GM20431 (cell line): Measurements from ENCODE around the gene GBE1.

ENCODE experiments used
- in situ Hi-C: fragments of 300-500 bp; cut with MseI, MboI; formaldehyde crosslinking; loops from one replicate; pipeline ENCODE4 v1.15.0; 2020; ENCODE audit warnings: low sequenced_read_pairs; ENCODE audit not compliant: unreplicated experiment

The GBE1 gene

DNA sequence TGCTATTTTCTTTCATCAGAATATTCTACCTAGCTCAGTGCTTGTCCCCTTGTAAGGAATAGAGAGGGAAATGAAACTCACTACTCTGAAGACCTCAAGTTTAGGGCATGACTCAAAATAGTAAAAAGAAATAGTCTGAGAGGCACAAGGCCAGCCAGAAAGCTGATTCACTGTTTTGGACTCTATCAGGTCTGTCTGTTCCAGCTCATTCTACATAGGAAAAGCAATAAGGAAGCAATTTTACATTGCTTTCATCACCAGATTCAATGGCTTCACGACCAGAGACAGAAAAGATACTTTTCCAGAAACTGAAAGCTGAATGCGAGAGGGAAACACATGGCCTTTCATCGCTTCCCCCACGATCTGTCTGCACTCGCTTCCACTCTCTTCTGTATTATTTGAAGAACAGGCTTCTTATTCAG is 276.0 kb downstream of the GBE1 start:
- in situ Hi-C loops: no loop called here

DNA sequence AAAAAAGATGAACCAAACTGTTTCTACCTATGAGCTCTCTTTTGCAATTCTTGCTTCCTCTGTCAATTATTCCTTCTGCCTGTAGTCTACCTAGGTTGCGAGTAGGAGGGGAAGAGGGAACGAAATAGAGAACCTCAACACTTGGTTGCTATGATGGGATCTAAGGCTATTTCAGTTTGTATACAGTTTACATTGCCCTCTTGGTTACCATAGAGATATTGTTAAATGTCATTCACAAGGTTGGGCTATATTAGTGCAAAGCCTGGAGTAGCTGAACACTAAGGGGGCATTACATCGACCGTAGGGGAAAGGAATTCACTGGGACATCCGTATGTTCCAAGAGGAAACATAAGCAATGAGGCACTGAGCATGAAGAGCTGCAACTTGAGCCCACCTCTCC is 276.9 kb downstream of the GBE1 start:
- in situ Hi-C loops: no loop called here

DNA sequence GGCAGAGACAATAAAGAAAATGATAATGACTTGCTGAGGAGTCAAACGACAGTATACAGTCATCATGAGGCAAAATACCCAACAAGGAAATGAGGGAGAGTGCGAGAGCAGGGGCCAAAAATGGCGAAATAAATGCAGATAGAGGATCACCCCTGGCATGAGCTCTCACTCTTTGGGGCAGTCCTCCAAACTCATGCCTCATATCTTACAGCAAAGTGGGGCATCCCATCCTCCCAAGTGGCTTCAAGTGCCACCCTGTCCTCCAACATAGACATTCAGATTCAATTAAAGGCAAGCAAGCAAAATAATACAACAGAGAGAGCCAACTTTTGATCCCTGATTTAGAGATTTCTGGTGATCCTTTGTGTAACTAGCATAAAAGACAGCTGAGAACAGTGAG is 278.4 kb downstream of the GBE1 start:
- in situ Hi-C loops: no loop called here

DNA sequence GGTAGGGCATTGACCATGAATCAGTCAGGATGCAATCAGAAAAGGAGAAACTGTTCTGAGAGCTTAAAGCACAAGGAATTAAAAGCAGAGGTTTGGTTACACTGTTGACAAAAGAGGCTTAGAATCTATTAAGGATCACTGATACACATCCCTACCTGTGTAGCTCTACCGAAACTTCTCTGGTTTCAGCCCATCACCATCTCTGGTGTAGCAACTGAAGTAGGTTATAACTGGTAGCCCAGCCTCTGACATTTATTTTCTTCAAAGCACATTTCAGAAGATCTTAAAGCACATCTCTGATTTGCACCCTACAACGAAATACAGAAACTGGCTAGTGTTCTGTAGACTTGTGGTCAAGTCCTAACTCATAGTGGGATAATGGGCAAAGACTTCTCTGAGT is 283.7 kb downstream of the GBE1 start:
- in situ Hi-C loops: no loop called here

DNA sequence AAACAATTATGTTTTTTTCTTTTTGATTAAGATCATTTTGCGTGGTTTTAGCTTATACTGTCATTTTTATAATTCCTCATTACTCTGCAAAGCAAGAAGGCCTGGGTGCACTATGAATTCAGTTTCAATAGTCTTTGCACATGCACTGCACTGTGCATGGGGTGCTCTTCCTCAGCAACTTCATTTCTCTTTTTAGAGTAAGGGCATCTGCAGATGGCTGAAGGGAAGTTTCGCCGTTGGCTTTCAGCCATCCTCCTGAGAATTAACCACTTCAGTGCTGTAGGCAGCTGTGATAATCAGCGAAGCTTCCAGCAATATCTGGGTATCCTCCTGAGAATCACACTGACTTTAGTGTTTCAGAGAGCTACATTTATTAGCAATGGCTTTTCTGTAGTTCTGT is 284.8 kb downstream of the GBE1 start:
- in situ Hi-C loops: no loop called here

DNA sequence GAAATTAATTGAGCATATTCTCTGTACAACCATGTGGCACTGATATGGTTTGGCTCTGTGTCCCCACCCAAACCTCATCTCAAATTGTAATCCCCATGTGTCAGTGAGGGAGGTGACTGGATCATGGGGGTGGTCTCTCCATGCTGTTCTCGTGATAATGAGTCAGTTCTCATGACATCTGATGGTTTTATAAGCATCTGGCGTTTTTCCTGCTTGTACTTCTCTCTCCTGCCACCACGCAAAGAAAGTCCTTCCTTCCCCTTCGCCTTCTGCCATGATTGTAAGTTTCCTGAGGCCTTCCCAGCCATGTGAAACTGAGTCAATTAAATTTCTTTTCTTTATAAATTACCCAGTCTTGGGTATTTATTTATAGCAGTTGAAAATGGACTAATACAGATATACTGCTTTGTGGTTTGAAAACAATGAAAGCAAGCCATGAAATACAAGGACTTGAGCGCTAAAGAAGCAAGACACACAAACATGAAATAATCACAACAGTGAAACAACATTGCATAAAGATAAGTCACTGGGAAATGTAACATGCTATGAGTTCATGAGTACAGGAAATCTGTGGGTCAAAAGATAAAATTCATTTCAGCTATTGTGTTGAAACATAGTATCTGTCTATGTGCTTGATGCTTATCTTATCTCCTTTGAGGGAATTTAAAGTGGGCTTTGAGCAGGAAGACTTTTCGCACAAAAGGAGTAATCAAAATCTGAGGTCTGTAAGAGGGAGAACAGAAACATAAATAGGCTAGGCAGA is 288.7 kb downstream of the GBE1 start:
- in situ Hi-C loops: no loop called here

DNA sequence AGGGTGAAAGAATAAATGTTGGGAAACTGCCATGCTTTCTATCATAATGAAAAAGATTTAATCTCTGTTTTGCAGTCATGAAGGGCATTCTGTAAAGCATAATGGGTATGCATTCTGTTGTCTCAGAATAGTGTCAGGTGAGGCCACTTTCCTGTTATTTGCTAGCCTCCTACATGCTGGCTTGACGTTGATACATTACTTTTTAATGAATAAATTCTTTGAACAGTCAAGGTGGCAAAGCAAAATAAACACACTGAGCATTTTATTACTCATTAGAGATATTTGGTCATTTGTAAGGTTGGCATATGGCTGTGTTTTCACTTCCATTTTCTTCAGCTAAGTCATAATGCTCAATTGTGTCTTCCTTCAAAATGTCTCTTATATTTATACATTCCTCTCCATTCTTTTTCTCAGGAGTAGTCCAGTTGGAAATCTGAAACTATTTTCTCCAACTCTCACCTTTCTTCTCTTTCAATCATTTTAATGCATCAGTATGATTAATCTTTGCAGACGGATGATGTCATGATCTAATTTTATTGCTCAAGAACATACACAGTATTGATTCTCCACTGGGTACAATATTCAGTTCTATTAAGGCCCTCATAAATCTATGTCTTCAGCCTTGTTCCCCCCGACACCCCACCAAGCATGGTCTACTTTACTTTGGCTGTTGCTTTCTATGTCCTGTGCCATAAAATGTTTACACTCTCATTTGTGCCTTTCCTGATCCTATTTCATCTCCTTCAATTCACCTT is 290.7 kb downstream of the GBE1 start:
- in situ Hi-C loops: no loop called here

DNA sequence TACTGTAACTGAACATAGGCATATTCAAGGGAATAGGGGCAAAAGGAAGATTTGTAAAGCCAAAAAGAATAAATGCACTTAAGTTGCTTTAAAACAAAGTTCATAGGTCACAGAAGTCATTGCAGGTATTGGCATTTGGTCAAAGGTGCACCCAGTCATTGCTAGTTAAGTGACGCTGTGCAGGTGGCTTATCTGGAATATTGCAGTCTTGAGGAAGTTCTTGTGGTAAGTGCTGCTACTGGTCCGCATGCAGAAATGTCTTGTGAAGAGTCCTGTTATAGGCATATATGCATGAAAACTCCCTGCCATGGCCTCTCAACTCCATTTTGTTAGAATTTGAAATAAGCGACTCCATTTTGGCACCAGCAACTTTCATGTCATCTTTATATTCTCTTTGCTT is 293.1 kb downstream of the GBE1 start:
- in situ Hi-C loops: no loop called here

DNA sequence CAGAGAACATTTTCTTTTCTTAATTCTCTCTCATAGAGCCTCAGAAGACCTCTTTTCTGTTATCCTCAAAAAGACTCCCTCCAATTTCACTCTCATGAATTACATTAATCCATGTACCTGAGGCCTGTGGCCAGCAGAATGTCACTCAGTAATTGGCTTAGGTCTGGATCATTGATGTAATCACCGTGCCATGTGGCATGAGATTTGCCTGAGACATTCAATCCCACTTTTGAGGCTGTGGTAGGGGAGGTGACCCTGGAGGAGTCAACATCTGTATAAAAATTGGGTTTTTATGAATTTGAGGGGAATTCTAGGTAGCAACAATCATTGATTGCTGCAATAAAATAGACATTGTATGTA is 295.3 kb downstream of the GBE1 start:
- in situ Hi-C loops: no loop called here

DNA sequence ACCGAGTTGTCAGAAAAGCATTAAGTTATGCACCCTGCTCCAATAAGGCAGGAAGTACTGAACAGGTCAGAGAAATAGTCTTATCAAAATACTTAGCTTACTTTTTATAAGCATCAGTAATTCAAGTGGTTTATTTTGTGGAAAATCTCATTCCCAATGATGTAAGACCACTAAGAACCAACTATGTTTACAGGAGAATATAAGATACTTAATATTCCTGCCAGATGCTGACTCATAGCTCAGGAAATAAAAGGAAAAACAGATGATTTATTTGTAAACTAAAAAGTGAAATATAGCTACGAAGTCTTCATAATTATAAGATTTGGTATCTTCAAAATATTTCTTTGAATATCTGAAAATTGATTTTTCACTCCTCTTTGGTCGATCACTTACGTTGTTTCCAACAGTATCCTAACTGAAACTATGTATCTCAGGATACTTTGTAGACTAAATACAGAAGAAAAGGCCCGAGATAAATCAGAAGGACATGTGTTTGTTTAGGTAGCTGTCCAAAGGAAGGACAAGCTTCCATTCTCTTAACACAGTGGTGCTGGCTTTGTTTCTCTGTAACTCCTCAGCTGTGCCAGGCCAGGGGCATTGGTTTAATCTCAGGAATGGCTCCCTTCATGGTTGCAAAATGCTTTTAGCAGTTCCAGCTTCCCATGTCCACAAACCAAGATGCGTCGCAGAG is 295.8 kb downstream of the GBE1 start:
- in situ Hi-C loops: no loop called here

DNA sequence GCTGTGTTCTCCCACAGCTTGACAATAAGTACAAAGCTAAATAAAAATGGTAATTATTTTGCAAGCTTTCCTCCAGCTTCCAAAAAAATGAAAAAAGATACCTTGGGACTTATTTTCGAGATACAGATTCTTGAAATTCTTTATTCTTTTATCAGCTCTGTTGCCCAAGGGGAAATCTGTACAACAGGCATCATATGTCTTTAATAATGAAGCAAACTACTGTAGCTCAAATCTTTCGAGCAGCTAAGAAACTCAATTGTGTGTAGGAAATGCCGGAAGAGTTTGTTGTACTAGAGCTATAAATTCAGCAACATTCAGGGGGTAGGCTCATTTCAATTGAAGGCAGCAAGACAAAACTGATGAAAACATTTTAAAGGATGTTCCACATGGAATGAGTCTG is 297.7 kb downstream of the GBE1 start:
- in situ Hi-C loops: no loop called here

DNA sequence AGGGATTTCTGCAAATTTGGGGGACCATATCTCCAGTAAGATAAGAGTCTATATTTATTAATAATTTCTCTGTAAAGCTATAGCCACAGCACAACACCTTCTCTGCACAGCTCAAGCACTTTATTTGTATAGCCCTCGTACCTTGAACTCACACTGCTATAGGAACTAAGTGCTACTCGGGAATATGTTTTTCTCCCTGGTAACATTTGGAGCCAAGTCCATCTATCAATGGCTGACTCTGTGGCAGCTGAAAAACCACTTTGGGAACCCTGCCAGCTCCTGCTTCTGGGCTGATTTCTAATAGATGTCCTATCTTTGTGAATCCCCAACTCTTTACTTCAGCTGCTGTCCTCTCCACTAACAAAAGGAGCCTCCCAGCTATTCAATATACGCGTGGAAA is 298.5 kb downstream of the GBE1 start:
- in situ Hi-C loops: no loop called here

DNA sequence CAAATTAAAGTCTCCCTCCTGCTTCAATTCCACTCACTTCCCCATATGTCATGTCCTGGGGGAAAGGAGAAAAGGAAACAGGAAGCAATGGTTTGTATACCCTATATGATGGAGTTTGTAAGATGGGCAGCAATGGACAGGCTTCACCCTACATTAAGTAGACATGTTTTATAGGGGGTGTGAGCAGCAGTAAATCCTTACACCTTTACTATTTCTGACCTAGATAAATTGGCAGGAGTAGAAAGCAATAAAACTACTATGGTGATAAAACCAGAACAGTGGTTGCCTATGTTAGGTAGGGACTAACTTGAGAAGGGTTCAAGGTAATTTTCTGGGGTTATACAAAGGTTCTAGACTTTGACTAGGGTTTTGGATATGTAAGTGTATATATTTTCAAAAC is 301.7 kb downstream of the GBE1 start:
- in situ Hi-C loops: no loop called here

DNA sequence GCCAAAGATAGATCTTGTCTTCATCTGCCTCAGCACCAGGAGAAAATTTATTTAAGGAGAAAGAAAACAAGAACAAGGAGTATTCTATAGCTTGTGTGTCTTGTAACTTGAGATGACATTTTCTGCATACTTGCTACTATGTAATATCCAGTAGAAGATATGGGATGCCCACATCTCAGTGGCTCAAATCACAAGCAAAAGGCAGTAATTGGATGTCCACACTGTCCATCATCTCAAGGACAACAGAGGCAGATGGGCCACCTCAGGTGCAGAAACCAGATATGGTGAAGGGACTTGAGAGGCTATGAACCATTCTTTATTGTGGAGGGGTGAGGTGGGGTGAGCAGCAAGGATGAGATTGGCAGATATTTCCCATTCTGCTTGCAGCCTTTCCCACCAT is 309.0 kb downstream of the GBE1 start:
- in situ Hi-C loops: no loop called here

DNA sequence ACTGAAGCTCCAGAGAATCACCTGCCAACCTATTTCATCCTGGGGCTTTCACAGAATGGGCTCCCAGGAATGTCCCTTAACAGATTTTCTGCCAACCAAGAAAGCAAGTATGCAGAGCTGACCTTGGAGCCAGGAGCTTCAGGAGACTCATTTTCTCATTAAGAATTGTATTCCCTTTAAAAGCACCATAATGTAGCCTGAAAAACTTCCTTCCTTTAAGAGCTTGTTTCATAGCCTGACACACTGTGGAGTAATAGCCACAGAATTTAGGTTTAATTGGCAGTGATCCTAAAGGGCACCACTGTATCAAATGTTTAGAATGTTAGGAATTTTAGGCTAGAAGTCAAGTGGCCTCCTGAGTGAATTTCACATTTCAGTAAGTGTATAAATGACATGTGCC is 309.8 kb downstream of the GBE1 start:
- in situ Hi-C loops: no loop called here

DNA sequence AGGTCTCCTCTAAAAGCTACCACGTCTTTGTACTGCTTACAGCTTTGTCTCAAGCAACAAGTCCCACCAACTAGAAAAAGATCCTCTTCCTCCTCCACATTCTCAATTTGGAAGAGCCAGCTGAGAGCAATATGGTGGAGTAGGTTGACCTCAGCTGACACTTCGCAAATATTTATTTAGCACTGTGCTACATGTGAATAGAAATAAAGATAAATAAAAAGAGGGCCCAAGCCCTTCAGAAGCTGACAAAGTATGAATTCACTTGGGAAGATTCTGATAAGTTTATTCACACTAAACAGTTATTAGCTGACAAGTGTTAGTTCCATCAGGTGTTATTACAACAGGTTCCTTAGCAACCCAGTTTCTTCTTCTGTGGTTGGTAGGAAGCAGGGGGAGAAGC is 310.3 kb downstream of the GBE1 start:
- in situ Hi-C loops: no loop called here

DNA sequence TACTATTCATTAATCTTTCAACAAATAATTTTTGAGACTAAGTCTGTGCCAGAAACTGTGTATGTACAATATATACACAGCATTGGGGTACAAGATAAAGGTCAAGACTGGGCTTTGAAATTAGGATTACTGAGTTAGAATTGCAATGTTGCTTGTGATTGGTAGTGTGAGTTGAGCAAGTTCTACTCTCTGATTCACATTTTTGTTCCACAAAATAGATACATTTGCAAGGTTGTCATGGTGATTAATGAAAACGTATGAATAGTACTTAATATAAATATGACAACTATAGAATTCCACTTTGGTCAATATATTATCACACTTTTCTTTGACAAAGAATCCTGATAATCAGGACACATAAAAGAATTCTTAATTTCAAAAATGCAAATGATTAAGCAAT is 314.6 kb downstream of the GBE1 start:
- in situ Hi-C loops: no loop called here

DNA sequence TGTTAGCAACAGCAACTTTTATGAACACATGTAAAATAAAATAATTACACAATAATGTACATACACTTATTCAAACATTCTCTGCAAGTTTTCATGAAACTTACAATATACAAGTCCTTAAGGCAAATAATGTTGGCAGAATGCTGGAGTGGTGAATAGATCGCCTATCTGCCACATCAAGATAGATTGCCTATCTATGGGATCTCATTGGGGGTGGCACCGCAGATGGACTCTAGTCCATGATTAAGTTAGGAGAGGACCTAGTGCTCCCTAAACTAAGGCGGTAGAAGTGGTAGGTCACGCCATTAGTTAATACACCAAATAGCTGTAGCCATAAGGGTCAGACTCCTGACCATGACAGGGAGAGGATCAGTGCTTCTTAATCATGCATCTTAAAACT is 315.7 kb downstream of the GBE1 start:
- in situ Hi-C loops: no loop called here

DNA sequence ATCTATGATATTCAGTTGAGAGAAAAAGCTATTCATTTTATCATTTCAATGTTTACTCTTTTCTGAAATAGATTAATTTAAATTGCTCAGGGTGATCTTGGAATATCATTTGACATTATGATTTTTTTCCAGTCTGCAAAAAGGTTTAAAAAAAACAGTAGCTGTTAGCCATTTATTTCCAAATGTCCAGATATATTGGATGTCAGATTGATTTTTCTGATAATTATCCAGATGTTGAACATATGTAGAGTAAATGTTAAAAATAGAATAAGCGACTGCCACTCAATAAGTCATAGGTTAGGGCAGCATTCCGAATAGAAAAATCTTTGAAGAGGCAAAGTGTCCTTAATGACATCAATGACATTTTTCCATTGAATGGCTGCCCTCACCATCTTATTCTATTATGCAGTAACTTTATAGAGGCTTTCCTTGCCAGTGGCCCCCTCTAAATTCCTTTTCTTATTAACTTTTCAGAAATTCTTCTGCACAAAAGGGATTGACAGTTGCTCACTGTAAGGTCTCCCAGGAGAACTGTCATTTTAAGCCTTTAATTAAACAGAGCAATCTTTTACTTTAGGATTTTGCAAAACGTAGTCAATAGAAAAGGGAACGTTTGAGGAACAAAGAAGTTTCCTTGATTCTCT is 316.5 kb downstream of the GBE1 start:
- in situ Hi-C loops: no loop called here

DNA sequence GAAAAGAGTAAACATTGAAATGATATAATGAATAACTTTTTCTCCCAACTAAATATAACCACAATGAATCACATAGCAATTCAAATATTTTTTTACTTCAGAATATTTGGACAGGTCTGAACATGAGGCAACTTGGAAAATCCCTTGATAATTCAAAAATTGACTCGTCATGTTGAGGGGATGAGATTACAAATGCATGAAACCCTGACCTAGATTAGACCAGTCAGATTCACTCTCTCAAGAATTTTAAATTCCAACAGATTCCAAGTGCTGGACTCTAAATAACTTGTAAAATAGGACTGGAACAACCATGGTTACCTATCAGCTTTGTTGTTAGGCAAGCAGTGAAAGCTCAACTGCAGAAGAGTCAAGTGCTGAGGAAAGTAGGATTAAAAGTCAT is 317.5 kb downstream of the GBE1 start:
- in situ Hi-C loops: no loop called here

DNA sequence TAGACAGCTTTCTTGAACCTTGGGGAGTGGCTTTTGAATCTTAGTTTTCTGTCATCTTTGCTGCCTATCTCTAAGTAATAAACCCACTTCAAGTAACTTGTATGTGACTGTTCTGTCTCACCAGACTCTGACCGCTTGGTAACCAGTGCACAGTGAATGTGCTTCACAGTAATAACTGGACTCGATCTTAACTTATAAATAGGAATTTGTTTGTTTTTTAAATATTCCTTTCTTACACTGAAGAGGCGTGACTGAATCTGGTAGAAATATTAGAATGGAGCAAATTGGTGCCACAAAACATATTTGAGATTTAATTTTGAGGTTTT is 318.0 kb downstream of the GBE1 start:
- in situ Hi-C loops: no loop called here
